HepG2 (cell line): ENCODE measurements around the gene RTEL1. TPM values are rescaled to one million over a fixed set of nuclear protein-coding genes. Genes with fewer than 3 reads are reported as not detected.

ENCODE experiments used
- CAMTA2 ChIP-seq: sonication (generic); formaldehyde crosslinking; IDR thresholded peaks from 2 replicates; pipeline ENCODE4 v1.4.0; 2020; ENCODE audit warnings: mild to moderate bottlenecking, missing genetic modification reagents, borderline replicate concordance
- HCFC1 ChIP-seq: fragments of 150-350 bp; IDR thresholded peaks from 2 replicates; pipeline ENCODE4 v1.6.1; 2014; ENCODE audit warnings: low read depth, low read length
- IKZF4 ChIP-seq: sonication (generic); formaldehyde crosslinking; IDR thresholded peaks from 2 replicates; pipeline ENCODE4 v1.5.1; 2020; ENCODE audit warnings: borderline replicate concordance, mild to moderate bottlenecking, low read depth, missing genetic modification reagents; ENCODE audit errors: not compliant biosample characterization
- MAFF ChIP-seq: IDR thresholded peaks from 2 replicates; pipeline ENCODE4 v1.6.1; 2011; ENCODE audit warnings: low read depth, low read length, improper control_type of control experiment
- MBNL3 ChIP-seq: fragments of 250-450 bp; sonication (Bioruptor Pico); conservative IDR thresholded peaks from 2 replicates; pipeline ENCODE4 v1.8.0; 2022; ENCODE audit warnings: mild to moderate bottlenecking, inconsistent platforms
- MTA3 ChIP-seq: sonication (generic); formaldehyde crosslinking; IDR thresholded peaks from 2 replicates; pipeline ENCODE4 v1.4.0; 2020; ENCODE audit warnings: missing genetic modification reagents
- MTF2 ChIP-seq: sonication (generic); formaldehyde crosslinking; IDR thresholded peaks from 2 replicates; pipeline ENCODE4 v1.5.0; 2020; ENCODE audit warnings: missing genetic modification reagents, borderline replicate concordance
- PHF5A ChIP-seq: IDR thresholded peaks from one replicate; pipeline ENCODE4 v1.6.1; 2018; ENCODE audit warnings: low read depth, missing genetic modification reagents; ENCODE audit not compliant: unreplicated experiment
- PTBP1 ChIP-seq: fragments of 200-400 bp; formaldehyde crosslinking; IDR thresholded peaks from 2 replicates; pipeline ENCODE4 v1.6.1; 2018; ENCODE audit warnings: low read length, low read depth; ENCODE audit not compliant: poor library complexity, severe bottlenecking
- TBP ChIP-seq: sonication (generic); formaldehyde crosslinking; IDR thresholded peaks from 2 replicates; pipeline ENCODE4 v1.5.0; 2020; ENCODE audit warnings: missing genetic modification reagents
- ZNF30 ChIP-seq: sonication (generic); formaldehyde crosslinking; IDR thresholded peaks from 2 replicates; pipeline ENCODE4 v1.5.0; 2020; ENCODE audit warnings: mild to moderate bottlenecking, missing genetic modification reagents
- ZNF792 ChIP-seq: IDR thresholded peaks from 2 replicates; pipeline ENCODE4 v1.6.1; 2016
- polyA plus RNA-seq, 8 experiments: library from polyadenylated mRNA; depleted of rRNA in 3 of 8; stranded (reverse) in 7 of 8; unstranded in 1 of 8; fragments of >200 nt; fragmentation: Illumina TruSeq in 4 of 8; extraction: Trizol in 4 of 8; gene quantifications; 2 replicates each; pipeline versions ENCODE4 v1.2.1 to v1.2.3, GENCODE V29; 2011 to 2016; ENCODE audit warnings: low read depth in 4 of 8, missing spikeins in 1 of 8, mixed read lengths in 1 of 8; ENCODE audit not compliant: insufficient read depth in 1 of 8
- total RNA-seq, 5 experiments: library from RNA; depleted of rRNA; stranded (reverse); fragments of >200 nt; fragmentation: Illumina TruSeq; extraction: Trizol; gene quantifications; 2 replicates each; pipeline ENCODE4 v1.2.3, GENCODE V29; 2016; ENCODE audit warnings: low read depth in 1 of 5
- TF ChIP-seq, protein P1 (sequence below): sonication (generic); formaldehyde crosslinking; IDR thresholded peaks from 2 replicates; pipeline ENCODE4 v1.5.0; 2020; ENCODE audit warnings: missing genetic modification reagents
- TF ChIP-seq, protein P2 (sequence below): IDR thresholded peaks from 2 replicates; pipeline ENCODE4 v1.6.1; 2016; ENCODE audit warnings: low read depth, borderline replicate concordance
- TF ChIP-seq, protein P3 (sequence below): sonication (generic); formaldehyde crosslinking; IDR thresholded peaks from 2 replicates; pipeline ENCODE4 v1.5.1; 2020; ENCODE audit warnings: missing genetic modification reagents, mild to moderate bottlenecking, borderline replicate concordance
- TF ChIP-seq, protein P4 (sequence below): sonication (generic); formaldehyde crosslinking; IDR thresholded peaks from 2 replicates; pipeline ENCODE4 v1.4.0; 2020; ENCODE audit warnings: mild to moderate bottlenecking, missing genetic modification reagents
- TF ChIP-seq, protein P5 (sequence below): fragments of 450-650 bp; IDR thresholded peaks from 2 replicates; pipeline ENCODE4 v1.6.1; 2017; ENCODE audit warnings: mild to moderate bottlenecking
- TF ChIP-seq, protein P6 (sequence below): sonication (generic); formaldehyde crosslinking; IDR thresholded peaks from 2 replicates; pipeline ENCODE4 v1.4.0; 2020; ENCODE audit warnings: mild to moderate bottlenecking, low read depth, missing genetic modification reagents

RTEL1 gene
- total and polyA plus RNA-seq, 2 of the 13 experiments (the other 11 are each of a cell fraction or from before 2014, with no cell fraction given), result 21.8 to 36.4 TPM

DNA sequence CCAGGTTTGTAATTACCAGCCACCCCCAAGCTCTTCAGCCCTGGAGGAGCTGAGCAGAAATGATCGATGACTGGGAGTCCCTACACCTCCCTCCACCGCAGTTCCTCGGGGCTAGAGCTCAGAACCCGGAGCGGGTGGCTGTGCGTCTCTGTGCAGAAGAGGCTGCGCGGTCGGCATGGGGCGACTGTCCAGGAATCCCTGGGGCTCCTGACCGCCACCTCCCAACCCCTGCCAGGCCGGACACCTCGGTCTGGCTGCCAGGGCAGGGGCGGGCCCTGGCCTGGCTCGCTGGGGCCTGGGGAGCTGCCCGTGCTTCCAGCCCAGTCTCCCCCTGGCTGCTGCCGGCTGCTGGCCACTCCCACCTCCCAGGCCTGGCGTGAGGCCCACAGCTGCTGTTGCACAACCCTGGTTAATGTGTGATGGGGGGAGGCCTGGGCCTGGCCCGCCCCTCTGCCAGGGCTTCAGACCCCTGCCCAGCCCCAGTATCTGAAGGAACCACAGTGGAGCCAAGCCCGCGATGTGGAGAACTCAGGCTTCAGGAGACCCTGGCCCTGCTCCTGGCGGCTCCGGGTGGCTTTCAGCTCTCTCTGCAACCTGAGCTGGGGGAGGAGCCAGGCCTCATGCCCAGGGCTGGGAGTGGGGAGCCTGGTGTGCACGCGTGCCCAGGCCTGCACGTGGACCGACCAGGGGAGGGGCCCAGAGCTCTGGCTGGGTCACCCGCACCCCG lies 82.7 kb downstream of the RTEL1 start (continued):
- TF ChIP-seq, protein P1, sequence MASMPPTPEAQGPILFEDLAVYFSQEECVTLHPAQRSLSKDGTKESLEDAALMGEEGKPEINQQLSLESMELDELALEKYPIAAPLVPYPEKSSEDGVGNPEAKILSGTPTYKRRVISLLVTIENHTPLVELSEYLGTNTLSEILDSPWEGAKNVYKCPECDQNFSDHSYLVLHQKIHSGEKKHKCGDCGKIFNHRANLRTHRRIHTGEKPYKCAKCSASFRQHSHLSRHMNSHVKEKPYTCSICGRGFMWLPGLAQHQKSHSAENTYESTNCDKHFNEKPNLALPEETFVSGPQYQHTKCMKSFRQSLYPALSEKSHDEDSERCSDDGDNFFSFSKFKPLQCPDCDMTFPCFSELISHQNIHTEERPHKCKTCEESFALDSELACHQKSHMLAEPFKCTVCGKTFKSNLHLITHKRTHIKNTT (CRISPR knock-in tag), result peak; percentile 97; the same call in 1 of the 2 replicates
- TF ChIP-seq, protein P2, sequence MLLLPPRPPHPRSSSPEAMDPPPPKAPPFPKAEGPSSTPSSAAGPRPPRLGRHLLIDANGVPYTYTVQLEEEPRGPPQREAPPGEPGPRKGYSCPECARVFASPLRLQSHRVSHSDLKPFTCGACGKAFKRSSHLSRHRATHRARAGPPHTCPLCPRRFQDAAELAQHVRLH (CRISPR knock-in tag), result peak; percentile 95
- TF ChIP-seq MTA3 (CRISPR knock-in tag) (no peak), IKZF4 (CRISPR knock-in tag) (peak; percentile 52), HCFC1 (no peak), CAMTA2 (0 out of 2 replicates have a peak, but pooled peaks have one; percentile 33), ZNF792 (CRISPR knock-in tag) (peak; percentile 94), TBP (CRISPR knock-in tag) (no peak; the same call in 1 of the 2 replicates), MBNL3 (CRISPR knock-in tag) (no peak), PTBP1 (peak; percentile 96), ZNF30 (CRISPR knock-in tag) (no peak), PHF5A (peak; percentile 79), MTF2 (no peak), MAFF (no peak)
- TF ChIP-seq, protein P3, sequence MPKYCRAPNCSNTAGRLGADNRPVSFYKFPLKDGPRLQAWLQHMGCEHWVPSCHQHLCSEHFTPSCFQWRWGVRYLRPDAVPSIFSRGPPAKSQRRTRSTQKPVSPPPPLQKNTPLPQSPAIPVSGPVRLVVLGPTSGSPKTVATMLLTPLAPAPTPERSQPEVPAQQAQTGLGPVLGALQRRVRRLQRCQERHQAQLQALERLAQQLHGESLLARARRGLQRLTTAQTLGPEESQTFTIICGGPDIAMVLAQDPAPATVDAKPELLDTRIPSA (CRISPR knock-in tag), result peak; percentile 96
- TF ChIP-seq, protein P4, sequence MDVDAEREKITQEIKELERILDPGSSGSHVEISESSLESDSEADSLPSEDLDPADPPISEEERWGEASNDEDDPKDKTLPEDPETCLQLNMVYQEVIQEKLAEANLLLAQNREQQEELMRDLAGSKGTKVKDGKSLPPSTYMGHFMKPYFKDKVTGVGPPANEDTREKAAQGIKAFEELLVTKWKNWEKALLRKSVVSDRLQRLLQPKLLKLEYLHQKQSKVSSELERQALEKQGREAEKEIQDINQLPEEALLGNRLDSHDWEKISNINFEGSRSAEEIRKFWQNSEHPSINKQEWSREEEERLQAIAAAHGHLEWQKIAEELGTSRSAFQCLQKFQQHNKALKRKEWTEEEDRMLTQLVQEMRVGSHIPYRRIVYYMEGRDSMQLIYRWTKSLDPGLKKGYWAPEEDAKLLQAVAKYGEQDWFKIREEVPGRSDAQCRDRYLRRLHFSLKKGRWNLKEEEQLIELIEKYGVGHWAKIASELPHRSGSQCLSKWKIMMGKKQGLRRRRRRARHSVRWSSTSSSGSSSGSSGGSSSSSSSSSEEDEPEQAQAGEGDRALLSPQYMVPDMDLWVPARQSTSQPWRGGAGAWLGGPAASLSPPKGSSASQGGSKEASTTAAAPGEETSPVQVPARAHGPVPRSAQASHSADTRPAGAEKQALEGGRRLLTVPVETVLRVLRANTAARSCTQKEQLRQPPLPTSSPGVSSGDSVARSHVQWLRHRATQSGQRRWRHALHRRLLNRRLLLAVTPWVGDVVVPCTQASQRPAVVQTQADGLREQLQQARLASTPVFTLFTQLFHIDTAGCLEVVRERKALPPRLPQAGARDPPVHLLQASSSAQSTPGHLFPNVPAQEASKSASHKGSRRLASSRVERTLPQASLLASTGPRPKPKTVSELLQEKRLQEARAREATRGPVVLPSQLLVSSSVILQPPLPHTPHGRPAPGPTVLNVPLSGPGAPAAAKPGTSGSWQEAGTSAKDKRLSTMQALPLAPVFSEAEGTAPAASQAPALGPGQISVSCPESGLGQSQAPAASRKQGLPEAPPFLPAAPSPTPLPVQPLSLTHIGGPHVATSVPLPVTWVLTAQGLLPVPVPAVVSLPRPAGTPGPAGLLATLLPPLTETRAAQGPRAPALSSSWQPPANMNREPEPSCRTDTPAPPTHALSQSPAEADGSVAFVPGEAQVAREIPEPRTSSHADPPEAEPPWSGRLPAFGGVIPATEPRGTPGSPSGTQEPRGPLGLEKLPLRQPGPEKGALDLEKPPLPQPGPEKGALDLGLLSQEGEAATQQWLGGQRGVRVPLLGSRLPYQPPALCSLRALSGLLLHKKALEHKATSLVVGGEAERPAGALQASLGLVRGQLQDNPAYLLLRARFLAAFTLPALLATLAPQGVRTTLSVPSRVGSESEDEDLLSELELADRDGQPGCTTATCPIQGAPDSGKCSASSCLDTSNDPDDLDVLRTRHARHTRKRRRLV (CRISPR knock-in tag), result peak; percentile 91
- TF ChIP-seq, protein P5, sequence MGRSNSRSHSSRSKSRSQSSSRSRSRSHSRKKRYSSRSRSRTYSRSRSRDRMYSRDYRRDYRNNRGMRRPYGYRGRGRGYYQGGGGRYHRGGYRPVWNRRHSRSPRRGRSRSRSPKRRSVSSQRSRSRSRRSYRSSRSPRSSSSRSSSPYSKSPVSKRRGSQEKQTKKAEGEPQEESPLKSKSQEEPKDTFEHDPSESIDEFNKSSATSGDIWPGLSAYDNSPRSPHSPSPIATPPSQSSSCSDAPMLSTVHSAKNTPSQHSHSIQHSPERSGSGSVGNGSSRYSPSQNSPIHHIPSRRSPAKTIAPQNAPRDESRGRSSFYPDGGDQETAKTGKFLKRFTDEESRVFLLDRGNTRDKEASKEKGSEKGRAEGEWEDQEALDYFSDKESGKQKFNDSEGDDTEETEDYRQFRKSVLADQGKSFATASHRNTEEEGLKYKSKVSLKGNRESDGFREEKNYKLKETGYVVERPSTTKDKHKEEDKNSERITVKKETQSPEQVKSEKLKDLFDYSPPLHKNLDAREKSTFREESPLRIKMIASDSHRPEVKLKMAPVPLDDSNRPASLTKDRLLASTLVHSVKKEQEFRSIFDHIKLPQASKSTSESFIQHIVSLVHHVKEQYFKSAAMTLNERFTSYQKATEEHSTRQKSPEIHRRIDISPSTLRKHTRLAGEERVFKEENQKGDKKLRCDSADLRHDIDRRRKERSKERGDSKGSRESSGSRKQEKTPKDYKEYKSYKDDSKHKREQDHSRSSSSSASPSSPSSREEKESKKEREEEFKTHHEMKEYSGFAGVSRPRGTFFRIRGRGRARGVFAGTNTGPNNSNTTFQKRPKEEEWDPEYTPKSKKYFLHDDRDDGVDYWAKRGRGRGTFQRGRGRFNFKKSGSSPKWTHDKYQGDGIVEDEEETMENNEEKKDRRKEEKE, result no peak
- TF ChIP-seq, protein P6, sequence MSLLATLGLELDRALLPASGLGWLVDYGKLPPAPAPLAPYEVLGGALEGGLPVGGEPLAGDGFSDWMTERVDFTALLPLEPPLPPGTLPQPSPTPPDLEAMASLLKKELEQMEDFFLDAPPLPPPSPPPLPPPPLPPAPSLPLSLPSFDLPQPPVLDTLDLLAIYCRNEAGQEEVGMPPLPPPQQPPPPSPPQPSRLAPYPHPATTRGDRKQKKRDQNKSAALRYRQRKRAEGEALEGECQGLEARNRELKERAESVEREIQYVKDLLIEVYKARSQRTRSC (CRISPR knock-in tag), result peak; percentile 84; the same call in 1 of the 2 replicates
